HL-60 (cell line): ENCODE measurements around the gene PKD2.

Source experiments
- GABPA ChIP-seq: IDR thresholded peaks from 2 replicates; pipeline ENCODE4 v1.6.1; 2012; ENCODE audit warnings: low read depth
- POLR2AphosphoS5 ChIP-seq: IDR thresholded peaks from 2 replicates; pipeline ENCODE4 v1.6.1; 2012; ENCODE audit warnings: low read depth
- TF ChIP-seq, protein P1 (sequence below): IDR thresholded peaks from one replicate; pipeline ENCODE4 v1.5.1; 2011; ENCODE audit warnings: low read length, control low read depth, inconsistent platforms; ENCODE audit not compliant: insufficient read depth
- TF ChIP-seq, protein P2 (sequence below): IDR thresholded peaks from 2 replicates; pipeline ENCODE4 v1.6.1; 2012; ENCODE audit warnings: low read depth; ENCODE audit not compliant: insufficient replicate concordance

DNA sequence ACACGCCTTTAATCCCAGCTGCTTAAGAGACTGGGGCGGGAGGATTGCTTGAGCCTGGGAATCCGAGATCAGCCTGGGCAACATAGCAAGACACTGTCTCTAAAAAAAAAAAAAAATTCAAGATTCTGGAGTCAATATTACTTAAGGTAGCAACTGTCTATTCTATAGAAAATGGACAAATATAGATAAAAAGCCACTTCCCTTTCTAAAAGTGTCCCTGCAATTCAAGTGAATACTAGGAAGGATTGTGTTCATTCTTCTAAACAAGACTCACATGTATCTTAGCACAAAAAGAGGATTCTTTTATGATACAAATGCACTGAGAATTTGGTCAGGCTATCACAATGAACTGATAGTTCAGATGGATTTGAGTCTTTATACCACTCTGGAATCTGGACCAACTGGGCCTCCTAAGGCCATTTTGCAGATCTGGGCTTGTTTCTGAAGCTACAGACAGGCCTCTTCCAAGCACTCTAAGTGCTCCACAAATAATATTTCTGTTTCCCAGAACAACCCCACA lies 7.0 kb downstream of the PKD2 start:
- TF ChIP-seq, protein P1, sequence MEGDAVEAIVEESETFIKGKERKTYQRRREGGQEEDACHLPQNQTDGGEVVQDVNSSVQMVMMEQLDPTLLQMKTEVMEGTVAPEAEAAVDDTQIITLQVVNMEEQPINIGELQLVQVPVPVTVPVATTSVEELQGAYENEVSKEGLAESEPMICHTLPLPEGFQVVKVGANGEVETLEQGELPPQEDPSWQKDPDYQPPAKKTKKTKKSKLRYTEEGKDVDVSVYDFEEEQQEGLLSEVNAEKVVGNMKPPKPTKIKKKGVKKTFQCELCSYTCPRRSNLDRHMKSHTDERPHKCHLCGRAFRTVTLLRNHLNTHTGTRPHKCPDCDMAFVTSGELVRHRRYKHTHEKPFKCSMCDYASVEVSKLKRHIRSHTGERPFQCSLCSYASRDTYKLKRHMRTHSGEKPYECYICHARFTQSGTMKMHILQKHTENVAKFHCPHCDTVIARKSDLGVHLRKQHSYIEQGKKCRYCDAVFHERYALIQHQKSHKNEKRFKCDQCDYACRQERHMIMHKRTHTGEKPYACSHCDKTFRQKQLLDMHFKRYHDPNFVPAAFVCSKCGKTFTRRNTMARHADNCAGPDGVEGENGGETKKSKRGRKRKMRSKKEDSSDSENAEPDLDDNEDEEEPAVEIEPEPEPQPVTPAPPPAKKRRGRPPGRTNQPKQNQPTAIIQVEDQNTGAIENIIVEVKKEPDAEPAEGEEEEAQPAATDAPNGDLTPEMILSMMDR: no peak
- TF ChIP-seq POLR2AphosphoS5 (no peak), GABPA (no peak)
- TF ChIP-seq, protein P2, sequence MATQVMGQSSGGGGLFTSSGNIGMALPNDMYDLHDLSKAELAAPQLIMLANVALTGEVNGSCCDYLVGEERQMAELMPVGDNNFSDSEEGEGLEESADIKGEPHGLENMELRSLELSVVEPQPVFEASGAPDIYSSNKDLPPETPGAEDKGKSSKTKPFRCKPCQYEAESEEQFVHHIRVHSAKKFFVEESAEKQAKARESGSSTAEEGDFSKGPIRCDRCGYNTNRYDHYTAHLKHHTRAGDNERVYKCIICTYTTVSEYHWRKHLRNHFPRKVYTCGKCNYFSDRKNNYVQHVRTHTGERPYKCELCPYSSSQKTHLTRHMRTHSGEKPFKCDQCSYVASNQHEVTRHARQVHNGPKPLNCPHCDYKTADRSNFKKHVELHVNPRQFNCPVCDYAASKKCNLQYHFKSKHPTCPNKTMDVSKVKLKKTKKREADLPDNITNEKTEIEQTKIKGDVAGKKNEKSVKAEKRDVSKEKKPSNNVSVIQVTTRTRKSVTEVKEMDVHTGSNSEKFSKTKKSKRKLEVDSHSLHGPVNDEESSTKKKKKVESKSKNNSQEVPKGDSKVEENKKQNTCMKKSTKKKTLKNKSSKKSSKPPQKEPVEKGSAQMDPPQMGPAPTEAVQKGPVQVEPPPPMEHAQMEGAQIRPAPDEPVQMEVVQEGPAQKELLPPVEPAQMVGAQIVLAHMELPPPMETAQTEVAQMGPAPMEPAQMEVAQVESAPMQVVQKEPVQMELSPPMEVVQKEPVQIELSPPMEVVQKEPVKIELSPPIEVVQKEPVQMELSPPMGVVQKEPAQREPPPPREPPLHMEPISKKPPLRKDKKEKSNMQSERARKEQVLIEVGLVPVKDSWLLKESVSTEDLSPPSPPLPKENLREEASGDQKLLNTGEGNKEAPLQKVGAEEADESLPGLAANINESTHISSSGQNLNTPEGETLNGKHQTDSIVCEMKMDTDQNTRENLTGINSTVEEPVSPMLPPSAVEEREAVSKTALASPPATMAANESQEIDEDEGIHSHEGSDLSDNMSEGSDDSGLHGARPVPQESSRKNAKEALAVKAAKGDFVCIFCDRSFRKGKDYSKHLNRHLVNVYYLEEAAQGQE: no peak
